ENCODE measurements around the gene CYP3A4. TPM values are rescaled to one million over a fixed set of nuclear protein-coding genes. Genes with fewer than 3 reads are reported as not detected.
A peak's percentile ranks its signal among the peaks of the same experiment; 100 is the strongest.

Gene CYP3A4
- total and polyA plus RNA-seq, 2 donors from 2014 or later, result 0.37 TPM; not detected in 1

GRCh38 chr7:99720800-99721595 lies 63.0 kb downstream of the CYP3A4 start:
- Histone ChIP-seq H3K27ac (ENCODE audit: low read depth in 2 of 2, low read length in 2 of 2) (no peak overlapping the region), H3K4me3 (ENCODE audit: low read length in 3 of 3) (peak overlapping the region in 1 of 3 donors; percentile 0), H3K4me1 (ENCODE audit: control insufficient read depth in 2 of 3, insufficient read depth in 2 of 3, low read depth in 1 of 3, low read length in 3 of 3) (peaks cover 0 to 7% (median 0%) of the 10 kb centered on the region in 3 donors), H3K9me3 (ENCODE audit: control insufficient read depth in 2 of 3, insufficient read depth in 1 of 3, low read length in 3 of 3) (no peaks in the 10 kb centered on the region), H3K9ac (ENCODE audit: low read length in 3 of 3) (no peak overlapping the region), H3K27me3 (ENCODE audit: control insufficient read depth, insufficient read depth, low read length) (no peaks in the 10 kb centered on the region), H3K36me3 (ENCODE audit: control insufficient read depth in 2 of 3, insufficient read depth in 3 of 3, low read length in 3 of 3) (no peaks in the 10 kb centered on the region)
- FAIRE-seq (no peak), DNase-seq (peak in 1 of 5 donors; percentile 5)
- TF ChIP-seq CTCF (IDR thresholded peaks at IDR 0.05; ENCODE audit: borderline replicate concordance, extremely low read depth, insufficient read depth), result no peak
- intact Hi-C loops (cut with DNase I), result no loop called here

- intact Hi-C loops (cut with DNase I), result no loop called here
- DNase-seq (peak in 1 of 5 donors; percentile 20), FAIRE-seq (no peak)
- H3K27me3 ChIP-seq (ENCODE audit: control insufficient read depth, insufficient read depth, low read length), result no peaks in the 10 kb centered on the region
- no peaks in the 10 kb centered on the region for H3K9me3 ChIP-seq (ENCODE audit: control insufficient read depth in 2 of 3, insufficient read depth in 1 of 3, low read length in 3 of 3)
- no peak overlapping the region for H3K9ac ChIP-seq (ENCODE audit: low read length in 3 of 3)
- peaks cover 0 to 7% (median 0%) of the 10 kb centered on the region in 3 donors for H3K4me1 ChIP-seq (ENCODE audit: control insufficient read depth in 2 of 3, insufficient read depth in 2 of 3, low read depth in 1 of 3, low read length in 3 of 3)
- no peak overlapping the region for H3K27ac ChIP-seq (ENCODE audit: low read depth in 2 of 2, low read length in 2 of 2)
- TF ChIP-seq CTCF (IDR thresholded peaks at IDR 0.05; ENCODE audit: borderline replicate concordance, extremely low read depth, insufficient read depth), result no peak
- H3K36me3 ChIP-seq (ENCODE audit: control insufficient read depth in 2 of 3, insufficient read depth in 3 of 3, low read length in 3 of 3), result no peaks in the 10 kb centered on the region
- peak overlapping the region in 1 of 3 donors; percentile 42 for H3K4me3 ChIP-seq (ENCODE audit: low read length in 3 of 3)
Measured at GRCh38 chr7:99719996-99720769, 63.8 kb downstream of the CYP3A4 start.

GRCh38 chr7:99713995-99714570 lies 69.9 kb downstream of the CYP3A4 start:
- H3K4me1 ChIP-seq (ENCODE audit: control insufficient read depth in 2 of 3, insufficient read depth in 2 of 3, low read depth in 1 of 3, low read length in 3 of 3), result no peaks in the 10 kb centered on the region
- H3K27me3 ChIP-seq (ENCODE audit: control insufficient read depth, insufficient read depth, low read length), result no peaks in the 10 kb centered on the region
- no peak overlapping the region for H3K27ac ChIP-seq (ENCODE audit: low read depth in 2 of 2, low read length in 2 of 2)
- no peak overlapping the region for H3K9ac ChIP-seq (ENCODE audit: low read length in 3 of 3)
- peaks cover 0 to 5% (median 0%) of the 10 kb centered on the region in 3 donors for H3K9me3 ChIP-seq (ENCODE audit: control insufficient read depth in 2 of 3, insufficient read depth in 1 of 3, low read length in 3 of 3)
- intact Hi-C loops (cut with DNase I), result no loop called here
- H3K36me3 ChIP-seq (ENCODE audit: control insufficient read depth in 2 of 3, insufficient read depth in 3 of 3, low read length in 3 of 3), result no peaks in the 10 kb centered on the region
- H3K4me3 ChIP-seq (ENCODE audit: low read length in 3 of 3), result no peak overlapping the region
- no peak for TF ChIP-seq CTCF (IDR thresholded peaks at IDR 0.05; ENCODE audit: borderline replicate concordance, extremely low read depth, insufficient read depth)
- DNase-seq, result no peak
- FAIRE-seq, result no peak
